Spleen (tissue), 11 donors: ENCODE results near the gene PSMC4. TPM values are rescaled to one million over a fixed set of nuclear protein-coding genes. Genes with fewer than 3 reads are reported as not detected.

Experiments used
- DNase-seq: peaks from one replicate; pipeline ENCODE4 v3.0.0-alpha.2; 2020
- H3K27ac ChIP-seq, 8 donors: fragments of 200-600 bp; sonication (generic) in 7 of 8; 1 replicate in 4 of 8; 2 replicates in 4 of 8; pipeline versions ENCODE4 v1.5.0 to v1.8.0; 2016 to 2021; ENCODE audit warnings: inconsistent platforms in 4 of 8, mild to moderate bottlenecking in 4 of 8, moderate library complexity in 1 of 8
- H3K27me3 ChIP-seq, 7 donors: fragments of 200-600 bp; sonication (generic) in 6 of 7; replicated peaks in 1 of 7; 1 replicate in 4 of 7; 2 replicates in 3 of 7; pipeline versions ENCODE4 v1.5.0 to v1.8.0; 2016 to 2021; ENCODE audit warnings: inconsistent platforms in 3 of 7, mild to moderate bottlenecking in 1 of 7
- H3K36me3 ChIP-seq, 6 donors: fragments of 200-600 bp; sonication (generic) in 5 of 6; 1 replicate in 4 of 6; 2 replicates in 2 of 6; pipeline versions ENCODE4 v1.5.0 to v1.8.0; 2016 to 2021; ENCODE audit warnings: inconsistent platforms in 2 of 6
- H3K4me1 ChIP-seq, 6 donors: fragments of 200-600 bp; sonication (generic) in 5 of 6; 1 replicate in 3 of 6; 2 replicates in 3 of 6; pipeline versions ENCODE4 v1.5.0 to v1.8.0; 2016 to 2021; ENCODE audit warnings: inconsistent platforms in 3 of 6
- H3K4me3 ChIP-seq, 8 donors: fragments of 200-600 bp; sonication (generic) in 7 of 8; 1 replicate in 4 of 8; 2 replicates in 4 of 8; pipeline versions ENCODE4 v1.5.0 to v1.8.0; 2016 to 2021; ENCODE audit warnings: inconsistent platforms in 4 of 8, mild to moderate bottlenecking in 4 of 8, moderate library complexity in 2 of 8
- H3K9me3 ChIP-seq, 8 donors: fragments of 200-600 bp; sonication (generic) in 7 of 8; 1 replicate in 4 of 8; 2 replicates in 4 of 8; pipeline versions ENCODE4 v1.5.0 to v1.8.0; 2016 to 2021; ENCODE audit warnings: inconsistent platforms in 4 of 8
- POLR2A ChIP-seq, 3 donors: fragments of 450-650 bp; IDR thresholded peaks; one replicate each; pipeline ENCODE4 v1.5.1; 2017; ENCODE audit warnings: antibody characterized with exemption in 3 of 3, mild to moderate bottlenecking in 1 of 3
- POLR2AphosphoS5 ChIP-seq, 3 donors: sonication (generic); formaldehyde crosslinking; IDR thresholded peaks; one replicate each; pipeline ENCODE4 v1.5.1; 2017; ENCODE audit warnings: antibody characterized with exemption in 3 of 3
- WGBS, 5 donors: extraction: QIAGEN DNeasy Blood & Tissue Kit in 3 of 5; methylation state at CpG; one replicate each; pipeline versions ENCODE4 v1.1.5 to v1.1.7; 2013 to 2018; 5-methylcytosine and 5-hydroxymethylcytosine counted together
- intact Hi-C: fragments of 100-400 bp; cut with DNase I; formaldehyde crosslinking; loops from one replicate; pipeline ENCODE4 v1.15.0; 2023; ENCODE audit warnings: low total_unique reads
- polyA plus RNA-seq, 3 donors: library from polyadenylated mRNA; stranded (reverse); fragments of 200-250 nt; gene quantifications; one replicate each; pipeline ENCODE4 v1.2.1, GENCODE V29; 2013
- total RNA-seq, 7 donors: library from RNA; depleted of rRNA in 3 of 7; stranded (reverse); fragments of >200 nt in 3 of 7; fragmentation: NEBNext Ultra II Directional in 4 of 7; extraction: Animal tissue kit (Norgen Biotek cat#: 25700) in 4 of 7; gene quantifications; one replicate each; pipeline versions ENCODE4 v1.1.0 to v1.2.1, GENCODE V29; 2016 to 2021
- TF ChIP-seq, protein P1 (sequence below), 11 experiments: fragments of 200-600 bp in 7 of 11; fragments of 450-650 bp in 4 of 11; sonication (generic) in 4 of 11; IDR thresholded peaks in 8 of 11; conservative IDR thresholded peaks in 3 of 11; 1 replicate in 7 of 11; 2 replicates in 4 of 11; pipeline versions ENCODE4 v1.4.0 to v1.8.0; 2016 to 2021; ENCODE audit warnings: antibody characterized with exemption in 11 of 11, inconsistent platforms in 4 of 11, mild to moderate bottlenecking in 1 of 11
- donor health status: healthy with polysubstance abuse.
- donor health status: DM: no; HTN: no; CAD: no; lungs with moderate emphysema.
- donor health status: DM: no; HTN: no; CAD: no.
- donor health status: Bipolar disorder and iron deficiency.
- donor health status: healthy.
- donor health status: DM: no; HTN: no; CAD: no.
- donor health status: DM: yes; HTN: yes; CAD: no.

The PSMC4 gene
- total and polyA plus RNA-seq, 10 donors: 53.2 to 85.4 (median 64.0) TPM

DNA sequence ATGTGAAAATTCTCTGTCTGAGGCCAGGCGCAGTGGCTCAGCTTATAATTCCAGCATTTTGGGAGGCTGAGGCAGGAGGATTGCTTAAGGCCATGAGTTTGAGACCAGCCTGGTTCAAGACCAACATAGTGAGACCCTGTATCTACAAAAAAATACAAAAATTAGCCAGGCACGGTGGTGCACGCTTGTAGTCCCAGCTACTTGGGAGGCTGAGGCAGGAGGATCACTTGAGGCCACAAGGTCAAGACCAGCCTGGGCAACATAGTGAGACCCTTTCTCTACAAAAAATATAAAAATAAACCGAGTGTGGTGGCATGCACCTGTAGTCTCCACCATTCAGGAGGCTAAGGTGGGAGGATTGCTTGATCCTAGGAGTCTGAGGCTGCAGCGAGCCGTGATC lies 34.3 kb upstream of the PSMC4 start:
- TF ChIP-seq POLR2A (IDR thresholded peaks at IDR 0.05) (no peak), POLR2AphosphoS5 (IDR thresholded peaks at IDR 0.05) (no peak)
- TF ChIP-seq, protein P1, sequence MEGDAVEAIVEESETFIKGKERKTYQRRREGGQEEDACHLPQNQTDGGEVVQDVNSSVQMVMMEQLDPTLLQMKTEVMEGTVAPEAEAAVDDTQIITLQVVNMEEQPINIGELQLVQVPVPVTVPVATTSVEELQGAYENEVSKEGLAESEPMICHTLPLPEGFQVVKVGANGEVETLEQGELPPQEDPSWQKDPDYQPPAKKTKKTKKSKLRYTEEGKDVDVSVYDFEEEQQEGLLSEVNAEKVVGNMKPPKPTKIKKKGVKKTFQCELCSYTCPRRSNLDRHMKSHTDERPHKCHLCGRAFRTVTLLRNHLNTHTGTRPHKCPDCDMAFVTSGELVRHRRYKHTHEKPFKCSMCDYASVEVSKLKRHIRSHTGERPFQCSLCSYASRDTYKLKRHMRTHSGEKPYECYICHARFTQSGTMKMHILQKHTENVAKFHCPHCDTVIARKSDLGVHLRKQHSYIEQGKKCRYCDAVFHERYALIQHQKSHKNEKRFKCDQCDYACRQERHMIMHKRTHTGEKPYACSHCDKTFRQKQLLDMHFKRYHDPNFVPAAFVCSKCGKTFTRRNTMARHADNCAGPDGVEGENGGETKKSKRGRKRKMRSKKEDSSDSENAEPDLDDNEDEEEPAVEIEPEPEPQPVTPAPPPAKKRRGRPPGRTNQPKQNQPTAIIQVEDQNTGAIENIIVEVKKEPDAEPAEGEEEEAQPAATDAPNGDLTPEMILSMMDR (IDR thresholded peaks at IDR 0.05 in 8 of 11, conservative IDR thresholded peaks at IDR 0.05 in 3 of 11): no peak
- Histone ChIP-seq H3K27me3 (peaks cover 0 to 60% (median 0%) of the 10 kb centered on the region in 7 donors), H3K4me1 (peaks cover 21 to 68% (median 49%) of the 10 kb centered on the region in 6 donors), H3K27ac (peak overlapping the region in 4 of 8 donors; percentile 13 to 46 (median 26)), H3K4me3 (no peak overlapping the region), H3K9me3 (peaks cover 0 to 20% (median 16%) of the 10 kb centered on the region in 8 donors), H3K36me3 (no peaks in the 10 kb centered on the region)
- 83 to 92% (median 88%) methylated on average over 6 of the region's 6 CpGs for WGBS, 5 donors
- no peak for DNase-seq
- intact Hi-C loops: no loop called here

GRCh38 chr19:39937094-39937720 lies 33.8 kb upstream of the PSMC4 start:
- Histone ChIP-seq H3K36me3 (no peaks in the 10 kb centered on the region), H3K27me3 (peaks cover 0 to 60% (median 0%) of the 10 kb centered on the region in 7 donors), H3K4me1 (peaks cover 25 to 74% (median 54%) of the 10 kb centered on the region in 6 donors), H3K4me3 (no peak overlapping the region), H3K9me3 (peaks cover 0 to 20% (median 16%) of the 10 kb centered on the region in 8 donors), H3K27ac (peak overlapping the region in 4 of 8 donors; percentile 13 to 46 (median 26))
- intact Hi-C loops: no loop called here
- TF ChIP-seq POLR2A (IDR thresholded peaks at IDR 0.05) (no peak), POLR2AphosphoS5 (IDR thresholded peaks at IDR 0.05) (no peak)
- TF ChIP-seq, protein P1 (IDR thresholded peaks at IDR 0.05 in 8 of 11, conservative IDR thresholded peaks at IDR 0.05 in 3 of 11): no peak
- no peak for DNase-seq
- 32 to 41% (median 37%) methylated on average over 5 of the region's 5 CpGs for WGBS, 5 donors

DNA sequence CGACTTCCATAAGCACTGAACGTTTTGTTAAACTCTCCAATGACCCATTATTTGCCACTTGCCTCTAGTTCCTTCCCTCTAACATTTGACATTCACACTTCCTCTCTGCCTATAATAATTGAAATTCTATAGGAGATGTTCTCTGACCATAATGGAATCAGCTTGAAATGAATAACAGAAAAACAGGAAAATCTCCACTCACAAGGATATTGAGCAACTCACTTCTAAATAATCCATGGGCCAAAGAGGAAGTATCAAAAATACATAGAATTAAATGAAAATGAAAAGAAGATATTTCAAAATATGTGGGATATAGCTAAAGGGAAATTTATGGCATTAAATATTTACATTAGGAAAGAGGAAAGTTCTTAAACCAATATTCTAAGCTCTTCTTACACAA lies 33.2 kb upstream of the PSMC4 start:
- intact Hi-C loops: no loop called here
- TF ChIP-seq, protein P1 (IDR thresholded peaks at IDR 0.05 in 8 of 11, conservative IDR thresholded peaks at IDR 0.05 in 3 of 11): no peak
- TF ChIP-seq POLR2AphosphoS5 (IDR thresholded peaks at IDR 0.05): no peak
- TF ChIP-seq POLR2A (IDR thresholded peaks at IDR 0.05): no peak
- peaks cover 0 to 60% (median 0%) of the 10 kb centered on the region in 7 donors for H3K27me3 ChIP-seq
- H3K4me3 ChIP-seq: no peak overlapping the region
- H3K4me1 ChIP-seq: peaks cover 28 to 80% (median 60%) of the 10 kb centered on the region in 6 donors
- no peak for DNase-seq
- no peaks in the 10 kb centered on the region for H3K36me3 ChIP-seq
- H3K27ac ChIP-seq: peak overlapping the region in 4 of 8 donors; percentile 13 to 46 (median 26)
- H3K9me3 ChIP-seq: peaks cover 0 to 20% (median 16%) of the 10 kb centered on the region in 8 donors
- 23 to 40% (median 27%) methylated on average over 2 of the region's 2 CpGs for whole genome bisulfite sequencing, 5 donors

DNA sequence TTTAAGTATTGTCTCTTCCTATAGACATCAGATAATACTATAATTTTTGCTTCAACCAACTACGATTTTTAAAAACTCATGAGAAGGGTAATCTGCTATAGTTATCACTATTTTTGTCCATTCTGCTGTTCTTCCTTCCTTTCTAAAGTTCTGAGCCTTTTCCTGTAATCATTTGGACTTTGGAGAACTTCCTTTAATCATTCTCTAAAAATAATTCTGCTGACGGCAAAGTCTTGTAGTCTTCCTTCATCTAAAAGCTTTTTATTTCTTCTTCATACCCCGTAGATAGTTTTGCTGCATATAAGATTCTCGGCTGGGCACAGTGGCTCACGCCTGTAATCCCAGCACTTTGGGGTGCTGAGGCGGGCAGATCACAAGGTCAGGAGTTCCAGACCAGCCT lies 31.4 kb upstream of the PSMC4 start:
- Histone ChIP-seq H3K27me3 (peaks cover 0 to 45% (median 0%) of the 10 kb centered on the region in 7 donors), H3K9me3 (peaks cover 0 to 20% (median 16%) of the 10 kb centered on the region in 8 donors), H3K36me3 (no peaks in the 10 kb centered on the region), H3K4me1 (peaks cover 41 to 96% (median 75%) of the 10 kb centered on the region in 6 donors), H3K4me3 (no peak overlapping the region), H3K27ac (peak overlapping the region in 4 of 8 donors; percentile 76 to 93 (median 82))
- no peak for TF ChIP-seq POLR2A (IDR thresholded peaks at IDR 0.05)
- TF ChIP-seq, protein P1 (IDR thresholded peaks at IDR 0.05 in 8 of 11, conservative IDR thresholded peaks at IDR 0.05 in 3 of 11): no peak
- no peak for TF ChIP-seq POLR2AphosphoS5 (IDR thresholded peaks at IDR 0.05)
- intact Hi-C loops: no loop called here
- 70 to 80% (median 72%) methylated on average over 6 of the region's 6 CpGs for WGBS, 5 donors
- DNase-seq: no peak
